ENCODE results near the gene XPOT.

Gene XPOT

GRCh38 chr12:64470495-64470894, 66.3 kb downstream of the XPOT start:
- no peak for DNase-seq

- no peak for DNase-seq
Measured at GRCh38 chr12:64473176-64473575, 69.0 kb downstream of the XPOT start.

- no peak for DNase-seq
Measured at GRCh38 chr12:64475518-64475917, 71.3 kb downstream of the XPOT start.

- DNase-seq, result no peak
Measured at GRCh38 chr12:64476844-64477243, 72.7 kb downstream of the XPOT start.

- DNase-seq, result no peak
Measured at GRCh38 chr12:64478661-64479060, 74.5 kb downstream of the XPOT start.

GRCh38 chr12:64480148-64480547, 76.0 kb downstream of the XPOT start:
- no peak for DNase-seq

GRCh38 chr12:64486657-64487056, 82.5 kb downstream of the XPOT start:
- DNase-seq, result no peak

GRCh38 chr12:64491718-64492117, 87.5 kb downstream of the XPOT start:
- DNase-seq, result no peak

GRCh38 chr12:64493513-64493912, 89.3 kb downstream of the XPOT start:
- no peak for DNase-seq

GRCh38 chr12:64494998-64495729, 91.0 kb downstream of the XPOT start:
- DNase-seq, result no peak

GRCh38 chr12:64496839-64497400, 92.7 kb downstream of the XPOT start:
- DNase-seq, result no peak

GRCh38 chr12:64497484-64497883, 93.3 kb downstream of the XPOT start:
- no peak for DNase-seq

GRCh38 chr12:64497903-64498302, 93.7 kb downstream of the XPOT start:
- DNase-seq, result no peak

- no peak for DNase-seq
Measured at GRCh38 chr12:64500394-64500793, 96.2 kb downstream of the XPOT start.

Data from NCI-H146 (cell line).